HL-60 (cell line): ENCODE data around the gene OR6F1.

Source experiments
- DNase-seq, 2 experiments: peaks; one replicate each; pipeline ENCODE4 v3.0.0-alpha.2; 2010 to 2020; ENCODE audit warnings: low read depth in 1 of 2, low spot score in 1 of 2
- H3K27ac ChIP-seq: fragments of 250-450 bp; sonication (Bioruptor Pico); replicated peaks from 2 replicates; pipeline ENCODE4 v1.5.1; 2020; ENCODE audit warnings: mild to moderate bottlenecking, moderate library complexity
- H3K27me3 ChIP-seq: fragments of 250-450 bp; sonication (Bioruptor Pico); 2 replicates; pipeline ENCODE4 v1.5.1; 2021; ENCODE audit warnings: mild to moderate bottlenecking, moderate library complexity; ENCODE audit not compliant: insufficient read depth, poor library complexity, severe bottlenecking
- H3K4me3 ChIP-seq: replicated peaks from 2 replicates; pipeline ENCODE4 v1.5.1; 2011; ENCODE audit warnings: mild to moderate bottlenecking, control low read depth, low read length; ENCODE audit not compliant: insufficient read depth
- GABPA ChIP-seq: IDR thresholded peaks from 2 replicates; pipeline ENCODE4 v1.6.1; 2012; ENCODE audit warnings: low read depth
- POLR2AphosphoS5 ChIP-seq: IDR thresholded peaks from 2 replicates; pipeline ENCODE4 v1.6.1; 2012; ENCODE audit warnings: low read depth
- SPI1 ChIP-seq: IDR thresholded peaks from 2 replicates; pipeline ENCODE4 v1.6.1; 2012; ENCODE audit warnings: low read depth, mild to moderate bottlenecking, borderline replicate concordance
- TF ChIP-seq, protein P1 (sequence below): IDR thresholded peaks from one replicate; pipeline ENCODE4 v1.5.1; 2011; ENCODE audit warnings: low read length, control low read depth, inconsistent platforms; ENCODE audit not compliant: insufficient read depth
- TF ChIP-seq, protein P2 (sequence below): IDR thresholded peaks from 2 replicates; pipeline ENCODE4 v1.6.1; 2012; ENCODE audit warnings: low read depth; ENCODE audit not compliant: insufficient replicate concordance

The OR6F1 gene

DNA sequence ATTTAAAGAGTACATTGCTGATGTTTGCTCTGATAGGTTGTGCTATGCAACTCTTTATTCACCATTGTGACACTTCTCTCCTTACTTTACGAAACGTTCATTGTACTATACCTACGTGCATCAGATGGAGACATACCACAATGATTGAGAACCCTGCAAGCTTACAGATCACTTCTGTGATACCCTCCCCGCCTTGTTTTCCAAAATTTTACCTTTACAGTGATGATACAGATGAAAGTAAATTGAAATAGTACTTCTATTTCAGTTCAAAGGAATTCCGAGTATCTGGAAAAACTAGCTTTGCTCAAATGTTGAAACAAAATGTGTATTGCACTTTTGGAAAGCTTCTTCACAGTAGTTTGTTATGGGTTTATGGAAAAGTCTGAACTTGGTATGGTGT lies 25.3 kb upstream of the OR6F1 start:
- no peak overlapping the region for H3K27ac ChIP-seq
- H3K4me3 ChIP-seq = no peak overlapping the region
- no peak for TF ChIP-seq SPI1
- TF ChIP-seq, protein P1, sequence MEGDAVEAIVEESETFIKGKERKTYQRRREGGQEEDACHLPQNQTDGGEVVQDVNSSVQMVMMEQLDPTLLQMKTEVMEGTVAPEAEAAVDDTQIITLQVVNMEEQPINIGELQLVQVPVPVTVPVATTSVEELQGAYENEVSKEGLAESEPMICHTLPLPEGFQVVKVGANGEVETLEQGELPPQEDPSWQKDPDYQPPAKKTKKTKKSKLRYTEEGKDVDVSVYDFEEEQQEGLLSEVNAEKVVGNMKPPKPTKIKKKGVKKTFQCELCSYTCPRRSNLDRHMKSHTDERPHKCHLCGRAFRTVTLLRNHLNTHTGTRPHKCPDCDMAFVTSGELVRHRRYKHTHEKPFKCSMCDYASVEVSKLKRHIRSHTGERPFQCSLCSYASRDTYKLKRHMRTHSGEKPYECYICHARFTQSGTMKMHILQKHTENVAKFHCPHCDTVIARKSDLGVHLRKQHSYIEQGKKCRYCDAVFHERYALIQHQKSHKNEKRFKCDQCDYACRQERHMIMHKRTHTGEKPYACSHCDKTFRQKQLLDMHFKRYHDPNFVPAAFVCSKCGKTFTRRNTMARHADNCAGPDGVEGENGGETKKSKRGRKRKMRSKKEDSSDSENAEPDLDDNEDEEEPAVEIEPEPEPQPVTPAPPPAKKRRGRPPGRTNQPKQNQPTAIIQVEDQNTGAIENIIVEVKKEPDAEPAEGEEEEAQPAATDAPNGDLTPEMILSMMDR = no peak
- no peak for TF ChIP-seq GABPA
- no peak for TF ChIP-seq POLR2AphosphoS5
- TF ChIP-seq, protein P2, sequence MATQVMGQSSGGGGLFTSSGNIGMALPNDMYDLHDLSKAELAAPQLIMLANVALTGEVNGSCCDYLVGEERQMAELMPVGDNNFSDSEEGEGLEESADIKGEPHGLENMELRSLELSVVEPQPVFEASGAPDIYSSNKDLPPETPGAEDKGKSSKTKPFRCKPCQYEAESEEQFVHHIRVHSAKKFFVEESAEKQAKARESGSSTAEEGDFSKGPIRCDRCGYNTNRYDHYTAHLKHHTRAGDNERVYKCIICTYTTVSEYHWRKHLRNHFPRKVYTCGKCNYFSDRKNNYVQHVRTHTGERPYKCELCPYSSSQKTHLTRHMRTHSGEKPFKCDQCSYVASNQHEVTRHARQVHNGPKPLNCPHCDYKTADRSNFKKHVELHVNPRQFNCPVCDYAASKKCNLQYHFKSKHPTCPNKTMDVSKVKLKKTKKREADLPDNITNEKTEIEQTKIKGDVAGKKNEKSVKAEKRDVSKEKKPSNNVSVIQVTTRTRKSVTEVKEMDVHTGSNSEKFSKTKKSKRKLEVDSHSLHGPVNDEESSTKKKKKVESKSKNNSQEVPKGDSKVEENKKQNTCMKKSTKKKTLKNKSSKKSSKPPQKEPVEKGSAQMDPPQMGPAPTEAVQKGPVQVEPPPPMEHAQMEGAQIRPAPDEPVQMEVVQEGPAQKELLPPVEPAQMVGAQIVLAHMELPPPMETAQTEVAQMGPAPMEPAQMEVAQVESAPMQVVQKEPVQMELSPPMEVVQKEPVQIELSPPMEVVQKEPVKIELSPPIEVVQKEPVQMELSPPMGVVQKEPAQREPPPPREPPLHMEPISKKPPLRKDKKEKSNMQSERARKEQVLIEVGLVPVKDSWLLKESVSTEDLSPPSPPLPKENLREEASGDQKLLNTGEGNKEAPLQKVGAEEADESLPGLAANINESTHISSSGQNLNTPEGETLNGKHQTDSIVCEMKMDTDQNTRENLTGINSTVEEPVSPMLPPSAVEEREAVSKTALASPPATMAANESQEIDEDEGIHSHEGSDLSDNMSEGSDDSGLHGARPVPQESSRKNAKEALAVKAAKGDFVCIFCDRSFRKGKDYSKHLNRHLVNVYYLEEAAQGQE = no peak
- H3K27me3 ChIP-seq = no peaks in the 10 kb centered on the region
- no peak for DNase-seq

DNA sequence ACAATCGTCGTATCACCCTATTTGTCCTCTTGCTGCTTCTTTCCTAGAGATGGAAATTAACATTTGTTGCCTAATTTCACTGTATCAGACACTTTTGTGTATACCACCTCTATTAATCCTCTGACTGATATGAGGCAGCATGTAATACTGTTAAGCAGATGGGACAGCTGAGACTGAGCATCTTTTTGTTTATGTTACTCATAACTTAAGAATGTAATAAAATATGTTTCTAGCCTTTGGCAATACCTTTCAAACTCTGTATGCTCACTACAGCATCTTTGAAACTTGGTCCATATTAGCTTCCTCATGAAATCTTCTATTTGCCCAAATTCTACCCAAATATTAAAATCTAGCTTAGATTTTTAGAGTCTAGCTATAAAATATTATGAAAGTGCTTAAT lies 24.3 kb upstream of the OR6F1 start:
- no peak overlapping the region for H3K27ac ChIP-seq
- H3K27me3 ChIP-seq = no peaks in the 10 kb centered on the region
- no peak overlapping the region for H3K4me3 ChIP-seq
- no peak for DNase-seq
- TF ChIP-seq, protein P1 = no peak
- TF ChIP-seq GABPA = no peak
- TF ChIP-seq SPI1 = no peak
- TF ChIP-seq, protein P2 = no peak
- TF ChIP-seq POLR2AphosphoS5 = no peak

DNA sequence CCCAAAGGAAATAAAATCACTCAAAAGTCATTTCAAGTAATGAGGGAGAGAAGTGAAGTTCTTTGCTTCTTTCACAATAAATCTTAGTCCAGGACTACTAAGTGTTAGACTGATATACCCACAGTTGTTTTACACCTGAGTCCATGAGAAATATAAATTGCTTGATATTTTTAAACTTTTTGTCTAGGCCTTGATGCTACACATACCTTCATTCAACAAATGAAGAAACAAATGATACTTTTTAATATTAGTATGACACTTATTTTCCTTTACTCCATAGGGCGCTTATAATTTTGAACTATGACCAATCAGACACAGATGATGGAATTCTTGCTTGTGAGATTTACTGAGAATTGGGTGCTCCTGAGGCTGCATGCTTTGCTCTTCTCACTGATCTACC lies 21.9 kb upstream of the OR6F1 start, which contains the start of gene OR14K1:
TSS of gene OR14K1 (plus strand) at position 301 of the 400 bp plus-strand sequence. CDS start at position 301, 0 bp downstream.
- no peaks in the 10 kb centered on the region for H3K27me3 ChIP-seq
- TF ChIP-seq GABPA (no peak), POLR2AphosphoS5 (no peak), SPI1 (no peak)
- TF ChIP-seq, protein P1 = no peak
- TF ChIP-seq, protein P2 = no peak
- H3K4me3 ChIP-seq = no peak within 1 kb of the TSS
- DNase-seq = no peak
- no peak within 1 kb of the TSS for H3K27ac ChIP-seq
